Esophagus squamous epithelium (tissue), 5 donors: ENCODE measurements around the gene GRK2. TPM values are rescaled to one million over a fixed set of nuclear protein-coding genes. Genes with fewer than 3 reads are reported as not detected.

Source experiments
- DNase-seq: peaks from one replicate; lab custom pipeline; 2025; lab: John Stamatoyannopoulos, UW
- H3K27ac ChIP-seq, 4 donors: fragments of 200-600 bp; sonication (generic); one replicate each; pipeline ENCODE4 v1.5.1; 2016 to 2019; ENCODE audit warnings: mild to moderate bottlenecking in 1 of 4
- H3K27me3 ChIP-seq, 4 donors: fragments of 200-600 bp; sonication (generic); 1 replicate in 3 of 4; 2 replicates in 1 of 4; pipeline versions ENCODE4 v1.5.1 to v1.6.0; 2017 to 2021; ENCODE audit warnings: antibody characterized with exemption in 1 of 4
- H3K36me3 ChIP-seq, 3 donors: fragments of 200-600 bp; sonication (generic); one replicate each; pipeline ENCODE4 v1.5.1; 2016 to 2019
- H3K4me1 ChIP-seq, 3 donors: fragments of 200-600 bp; sonication (generic); one replicate each; pipeline ENCODE4 v1.5.1; 2017 to 2019
- H3K4me3 ChIP-seq, 4 donors: fragments of 200-600 bp; sonication (generic); 1 replicate in 3 of 4; 2 replicates in 1 of 4; pipeline ENCODE4 v1.5.1; 2016 to 2019; ENCODE audit warnings: mild to moderate bottlenecking in 2 of 4, moderate library complexity in 1 of 4
- H3K9me3 ChIP-seq, 3 donors: fragments of 200-600 bp; sonication (generic); one replicate each; pipeline ENCODE4 v1.5.1; 2016 to 2019
- CTCF ChIP-seq, 6 experiments: fragments of 450-650 bp in 4 of 6; fragments of 200-600 bp in 2 of 6; sonication (generic) in 2 of 6; IDR thresholded peaks; one replicate each; pipeline ENCODE4 v1.5.1; 2016 to 2019; ENCODE audit warnings: antibody characterized with exemption in 6 of 6, mild to moderate bottlenecking in 4 of 6, moderate library complexity in 4 of 6
- POLR2A ChIP-seq, 4 donors: fragments of 450-650 bp; IDR thresholded peaks; one replicate each; pipeline ENCODE4 v1.6.1; 2017; ENCODE audit warnings: antibody characterized with exemption in 4 of 4, mild to moderate bottlenecking in 4 of 4, moderate library complexity in 3 of 4
- WGBS, 2 donors: methylation state at CpG; one replicate each; pipeline ENCODE4 v1.1.5; 2018; 5-methylcytosine and 5-hydroxymethylcytosine counted together
- intact Hi-C: fragments of 100-400 bp; cut with DNase I; formaldehyde crosslinking; loops from one replicate; pipeline ENCODE4 v1.15.0; 2022
- total RNA-seq, 4 donors: library from RNA; depleted of rRNA; stranded (reverse); fragments of >200 nt; gene quantifications; one replicate each; pipeline ENCODE4 v1.1.0, GENCODE V29; 2016
- donor health status: DM: yes; HTN: yes; CAD: no.

The GRK2 gene
- total RNA-seq, 4 donors from 2014 or later, result 54.1 to 93.2 (median 68.5) TPM

- H3K27me3 ChIP-seq, result no peaks in the 10 kb centered on the region
- H3K27ac ChIP-seq, result peak overlapping the region; percentile 19 to 94 (median 93)
- H3K9me3 ChIP-seq, result no peaks in the 10 kb centered on the region
- H3K4me1 ChIP-seq, result peaks cover 10 to 82% (median 47%) of the 10 kb centered on the region in 3 donors
- TF ChIP-seq CTCF (IDR thresholded peaks at IDR 0.05) (no peak), POLR2A (IDR thresholded peaks at IDR 0.05) (no peak)
- H3K4me3 ChIP-seq, result peak overlapping the region in 3 of 4 donors; percentile 61 to 73 (median 71)
- no peak for DNase-seq
- H3K36me3 ChIP-seq, result peaks cover 13 to 54% (median 27%) of the 10 kb centered on the region in 3 donors
- intact Hi-C loops, result no loop called here
- WGBS, 2 donors, result 38 to 65% methylated on average over 1 of the region's 1 CpG
These were observed 23.7 kb upstream of the GRK2 start for GRCh38 chr11:67242548-67242947.

GRCh38 chr11:67243051-67243450, 23.2 kb upstream of the GRK2 start:
- Histone ChIP-seq H3K36me3 (peaks cover 13 to 54% (median 32%) of the 10 kb centered on the region in 3 donors), H3K27ac (peak overlapping the region in 2 of 4 donors; percentile 92 to 94), H3K4me1 (peaks cover 10 to 84% (median 51%) of the 10 kb centered on the region in 3 donors), H3K9me3 (no peaks in the 10 kb centered on the region), H3K27me3 (no peaks in the 10 kb centered on the region), H3K4me3 (no peak overlapping the region)
- no peak for TF ChIP-seq POLR2A (IDR thresholded peaks at IDR 0.05)
- TF ChIP-seq CTCF (IDR thresholded peaks at IDR 0.05), result no peak
- DNase-seq, result no peak
- intact Hi-C loops, result no loop called here
- 76 to 77% methylated on average over 2 of the region's 2 CpGs for WGBS, 2 donors

GRCh38 chr11:67245046-67245445, 21.2 kb upstream of the GRK2 start:
- Histone ChIP-seq H3K36me3 (peaks cover 25 to 73% (median 50%) of the 10 kb centered on the region in 3 donors), H3K27me3 (no peaks in the 10 kb centered on the region), H3K4me1 (peaks cover 10 to 84% (median 50%) of the 10 kb centered on the region in 3 donors), H3K27ac (peak overlapping the region in 2 of 4 donors; percentile 1 to 26), H3K9me3 (no peaks in the 10 kb centered on the region), H3K4me3 (no peak overlapping the region)
- DNase-seq, result no peak
- intact Hi-C loops, result no loop called here
- no peak for TF ChIP-seq CTCF (IDR thresholded peaks at IDR 0.05)
- TF ChIP-seq POLR2A (IDR thresholded peaks at IDR 0.05), result no peak
- 96 to 98% methylated on average over 9 to 11 of the region's 11 CpGs for WGBS, 2 donors

GRCh38 chr11:67247946-67248550, 18.2 kb upstream of the GRK2 start:
- H3K4me1 ChIP-seq, result peaks cover 7 to 85% (median 40%) of the 10 kb centered on the region in 3 donors
- H3K27me3 ChIP-seq, result no peaks in the 10 kb centered on the region
- H3K27ac ChIP-seq, result peak overlapping the region; percentile 71 to 85 (median 79)
- no peaks in the 10 kb centered on the region for H3K9me3 ChIP-seq
- H3K4me3 ChIP-seq, result peak overlapping the region in 1 of 4 donors; percentile 3
- no peak for TF ChIP-seq POLR2A (IDR thresholded peaks at IDR 0.05)
- TF ChIP-seq CTCF (IDR thresholded peaks at IDR 0.05), result no peak
- intact Hi-C loops, result no loop called here
- peaks cover 52 to 98% (median 67%) of the 10 kb centered on the region in 3 donors for H3K36me3 ChIP-seq
- 59 to 64% methylated on average over 5 of the region's 5 CpGs for WGBS, 2 donors
- DNase-seq, result no peak

- Histone ChIP-seq H3K9me3 (no peaks in the 10 kb centered on the region), H3K27ac (peak overlapping the region; percentile 71 to 85 (median 79)), H3K4me1 (peaks cover 13 to 85% (median 40%) of the 10 kb centered on the region in 3 donors), H3K36me3 (peaks cover 56 to 98% (median 64%) of the 10 kb centered on the region in 3 donors), H3K27me3 (no peaks in the 10 kb centered on the region), H3K4me3 (peak overlapping the region in 1 of 4 donors; percentile 3)
- intact Hi-C loops, result no loop called here
- no peak for TF ChIP-seq CTCF (IDR thresholded peaks at IDR 0.05)
- TF ChIP-seq POLR2A (IDR thresholded peaks at IDR 0.05), result no peak
- no peak for DNase-seq
These were observed 17.6 kb upstream of the GRK2 start for GRCh38 chr11:67248653-67249052.
